ENCODE results near the gene SLC48A1.

DNA sequence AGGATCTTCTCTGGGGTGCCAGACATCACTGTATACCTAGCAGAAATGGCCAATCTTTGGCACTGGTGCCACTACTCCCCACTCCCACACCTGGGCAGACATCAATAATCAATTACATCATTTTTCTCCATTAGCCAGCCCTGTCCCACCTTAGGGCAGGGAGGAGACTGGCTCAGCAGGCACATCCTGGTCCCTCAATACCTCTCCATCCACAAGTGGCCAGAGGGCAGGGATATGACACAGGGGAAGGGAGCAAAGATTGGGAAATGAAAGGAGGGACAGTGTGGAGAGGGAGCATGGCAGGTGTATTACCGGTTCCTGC is 24.6 kb upstream of the SLC48A1 start:
- TF ChIP-seq RAD21 (conservative IDR thresholded peaks at IDR 0.05), result no peak
- TF ChIP-seq, protein P1, sequence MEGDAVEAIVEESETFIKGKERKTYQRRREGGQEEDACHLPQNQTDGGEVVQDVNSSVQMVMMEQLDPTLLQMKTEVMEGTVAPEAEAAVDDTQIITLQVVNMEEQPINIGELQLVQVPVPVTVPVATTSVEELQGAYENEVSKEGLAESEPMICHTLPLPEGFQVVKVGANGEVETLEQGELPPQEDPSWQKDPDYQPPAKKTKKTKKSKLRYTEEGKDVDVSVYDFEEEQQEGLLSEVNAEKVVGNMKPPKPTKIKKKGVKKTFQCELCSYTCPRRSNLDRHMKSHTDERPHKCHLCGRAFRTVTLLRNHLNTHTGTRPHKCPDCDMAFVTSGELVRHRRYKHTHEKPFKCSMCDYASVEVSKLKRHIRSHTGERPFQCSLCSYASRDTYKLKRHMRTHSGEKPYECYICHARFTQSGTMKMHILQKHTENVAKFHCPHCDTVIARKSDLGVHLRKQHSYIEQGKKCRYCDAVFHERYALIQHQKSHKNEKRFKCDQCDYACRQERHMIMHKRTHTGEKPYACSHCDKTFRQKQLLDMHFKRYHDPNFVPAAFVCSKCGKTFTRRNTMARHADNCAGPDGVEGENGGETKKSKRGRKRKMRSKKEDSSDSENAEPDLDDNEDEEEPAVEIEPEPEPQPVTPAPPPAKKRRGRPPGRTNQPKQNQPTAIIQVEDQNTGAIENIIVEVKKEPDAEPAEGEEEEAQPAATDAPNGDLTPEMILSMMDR (IDR thresholded peaks at IDR 0.05; ENCODE audit: poor library complexity, severe bottlenecking), result no peak
- TF ChIP-seq, protein P2, sequence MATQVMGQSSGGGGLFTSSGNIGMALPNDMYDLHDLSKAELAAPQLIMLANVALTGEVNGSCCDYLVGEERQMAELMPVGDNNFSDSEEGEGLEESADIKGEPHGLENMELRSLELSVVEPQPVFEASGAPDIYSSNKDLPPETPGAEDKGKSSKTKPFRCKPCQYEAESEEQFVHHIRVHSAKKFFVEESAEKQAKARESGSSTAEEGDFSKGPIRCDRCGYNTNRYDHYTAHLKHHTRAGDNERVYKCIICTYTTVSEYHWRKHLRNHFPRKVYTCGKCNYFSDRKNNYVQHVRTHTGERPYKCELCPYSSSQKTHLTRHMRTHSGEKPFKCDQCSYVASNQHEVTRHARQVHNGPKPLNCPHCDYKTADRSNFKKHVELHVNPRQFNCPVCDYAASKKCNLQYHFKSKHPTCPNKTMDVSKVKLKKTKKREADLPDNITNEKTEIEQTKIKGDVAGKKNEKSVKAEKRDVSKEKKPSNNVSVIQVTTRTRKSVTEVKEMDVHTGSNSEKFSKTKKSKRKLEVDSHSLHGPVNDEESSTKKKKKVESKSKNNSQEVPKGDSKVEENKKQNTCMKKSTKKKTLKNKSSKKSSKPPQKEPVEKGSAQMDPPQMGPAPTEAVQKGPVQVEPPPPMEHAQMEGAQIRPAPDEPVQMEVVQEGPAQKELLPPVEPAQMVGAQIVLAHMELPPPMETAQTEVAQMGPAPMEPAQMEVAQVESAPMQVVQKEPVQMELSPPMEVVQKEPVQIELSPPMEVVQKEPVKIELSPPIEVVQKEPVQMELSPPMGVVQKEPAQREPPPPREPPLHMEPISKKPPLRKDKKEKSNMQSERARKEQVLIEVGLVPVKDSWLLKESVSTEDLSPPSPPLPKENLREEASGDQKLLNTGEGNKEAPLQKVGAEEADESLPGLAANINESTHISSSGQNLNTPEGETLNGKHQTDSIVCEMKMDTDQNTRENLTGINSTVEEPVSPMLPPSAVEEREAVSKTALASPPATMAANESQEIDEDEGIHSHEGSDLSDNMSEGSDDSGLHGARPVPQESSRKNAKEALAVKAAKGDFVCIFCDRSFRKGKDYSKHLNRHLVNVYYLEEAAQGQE (IDR thresholded peaks at IDR 0.05; ENCODE audit: borderline replicate concordance), result no peak
- TF ChIP-seq EP300 (conservative IDR thresholded peaks at IDR 0.05; ENCODE audit: poor library complexity, severe bottlenecking), result no peak
- TF ChIP-seq EZH2 (IDR thresholded peaks at IDR 0.05; ENCODE audit: borderline replicate concordance, insufficient read depth, low read length, poor library complexity, severe bottlenecking), result no peak
- TF ChIP-seq POLR2AphosphoS5 (IDR thresholded peaks at IDR 0.05), result no peak
- TF ChIP-seq MXI1 (conservative IDR thresholded peaks at IDR 0.05; ENCODE audit: poor library complexity, severe bottlenecking), result no peak
- no peak for TF ChIP-seq TAF1 (IDR thresholded peaks at IDR 0.05; ENCODE audit: low read depth)
